Urinary bladder (tissue), 4 donors: ENCODE results near the gene BIRC6. TPM values are rescaled to one million over a fixed set of nuclear protein-coding genes. Genes with fewer than 3 reads are reported as not detected.
"Not testable (repeated sequence)": the region's sequence is repeated elsewhere in the genome, so short reads cannot be mapped to it uniquely, and the experiment has no call there.

Source experiments
- DNase-seq: peaks from one replicate; pipeline ENCODE4 v3.0.0-alpha.2; 2015; ENCODE audit errors: extremely low spot score
- H3K27ac ChIP-seq: one replicate; pipeline ENCODE4 v1.5.1; 2013; ENCODE audit warnings: low read depth, mild to moderate bottlenecking, moderate library complexity
- H3K36me3 ChIP-seq: one replicate; pipeline ENCODE4 v1.6.1; 2013; ENCODE audit warnings: mild to moderate bottlenecking, moderate library complexity; ENCODE audit not compliant: insufficient read depth
- H3K4me1 ChIP-seq: one replicate; pipeline ENCODE4 v1.6.1; 2013; ENCODE audit warnings: mild to moderate bottlenecking, moderate library complexity; ENCODE audit not compliant: insufficient read depth
- H3K4me3 ChIP-seq: one replicate; pipeline ENCODE4 v1.5.1; 2013; ENCODE audit warnings: low read depth, low read length
- WGBS: extraction: QIAGEN DNeasy Blood & Tissue Kit; methylation state at CpG from one replicate; pipeline ENCODE4 v1.1.7; 2013; 5-methylcytosine and 5-hydroxymethylcytosine counted together
- polyA plus RNA-seq: library from polyadenylated mRNA; stranded (reverse); fragments of 200-250 nt; gene quantifications from one replicate; pipeline ENCODE4 v1.2.3, GENCODE V29; 2013
- total RNA-seq: library from RNA; depleted of rRNA; stranded (reverse); fragments of >200 nt; gene quantifications from one replicate; pipeline ENCODE4 v1.2.3, GENCODE V29; 2014
- donor health status: healthy with polysubstance abuse.
- donor health status: healthy.

Gene BIRC6
- total and polyA plus RNA-seq, 2 donors, result 26.7 to 318 TPM

GRCh38 chr2:32430804-32431203 is 74.0 kb downstream of the BIRC6 start:
- Histone ChIP-seq H3K4me1 (no peaks in the 10 kb centered on the region), H3K36me3 (peaks cover 3% of the 10 kb centered on the region), H3K4me3 (no peak overlapping the region), H3K27ac (no peak overlapping the region)
- no peak for DNase-seq
- 98% methylated on average over 5 of the region's 5 CpGs for WGBS

GRCh38 chr2:32436150-32436549 is 79.3 kb downstream of the BIRC6 start:
- WGBS, result 79% methylated on average over 6 of the region's 6 CpGs
- Histone ChIP-seq H3K36me3 (peaks cover 4% of the 10 kb centered on the region), H3K4me1 (no peaks in the 10 kb centered on the region)

GRCh38 chr2:32442020-32442467 is 85.2 kb downstream of the BIRC6 start:
- H3K27ac ChIP-seq, result no peak overlapping the region
- no peak for DNase-seq
- WGBS, result 95% methylated on average over 7 of the region's 7 CpGs
- H3K36me3 ChIP-seq, result peaks cover 7% of the 10 kb centered on the region
- H3K4me1 ChIP-seq, result no peaks in the 10 kb centered on the region
- H3K4me3 ChIP-seq, result no peak overlapping the region

More at GRCh38 chr2:32436150-32436549, 79.3 kb downstream of the BIRC6 start:
- no peak overlapping the region for H3K27ac ChIP-seq
- no peak for DNase-seq
- H3K4me3 ChIP-seq, result no peak overlapping the region

GRCh38 chr2:32446369-32446768 is 89.5 kb downstream of the BIRC6 start:
- Histone ChIP-seq H3K4me3 (no peak overlapping the region), H3K27ac (no peak overlapping the region), H3K4me1 (no peaks in the 10 kb centered on the region), H3K36me3 (peaks cover 6% of the 10 kb centered on the region)
- 96% methylated on average over 6 of the region's 6 CpGs for WGBS
- DNase-seq, result no peak

GRCh38 chr2:32450851-32451250 is 94.0 kb downstream of the BIRC6 start:
- H3K4me1 ChIP-seq, result no peaks in the 10 kb centered on the region
- DNase-seq, result no peak
- no peak overlapping the region for H3K27ac ChIP-seq
- no peak overlapping the region for H3K4me3 ChIP-seq
- no peaks in the 10 kb centered on the region for H3K36me3 ChIP-seq

GRCh38 chr2:32452338-32453064 is 95.7 kb downstream of the BIRC6 start:
- DNase-seq, result no peak
- no peaks in the 10 kb centered on the region for H3K36me3 ChIP-seq
- H3K4me3 ChIP-seq, result no peak overlapping the region
- WGBS, result 95% methylated on average over 2 of the region's 2 CpGs
- no peaks in the 10 kb centered on the region for H3K4me1 ChIP-seq
- H3K27ac ChIP-seq, result no peak overlapping the region

GRCh38 chr2:32453242-32454062 is 96.6 kb downstream of the BIRC6 start:
- Histone ChIP-seq H3K4me3 (no peak overlapping the region), H3K27ac (no peak overlapping the region), H3K4me1 (no peaks in the 10 kb centered on the region), H3K36me3 (no peaks in the 10 kb centered on the region)
- DNase-seq, result no peak
- WGBS, result 79% methylated on average over 3 of the region's 3 CpGs

GRCh38 chr2:32455816-32456215 is 99.0 kb downstream of the BIRC6 start:
- 93% methylated on average over 3 of the region's 3 CpGs for WGBS
- Histone ChIP-seq H3K36me3 (no peaks in the 10 kb centered on the region), H3K4me3 (no peak overlapping the region), H3K27ac (no peak overlapping the region), H3K4me1 (no peaks in the 10 kb centered on the region)
- no peak for DNase-seq

GRCh38 chr2:32456808-32457207 is 100.0 kb downstream of the BIRC6 start:
- no peak overlapping the region for H3K4me3 ChIP-seq
- no peak overlapping the region for H3K27ac ChIP-seq
- H3K36me3 ChIP-seq, result no peaks in the 10 kb centered on the region
- WGBS, result 94% methylated on average over 4 of the region's 4 CpGs
- no peak for DNase-seq
- no peaks in the 10 kb centered on the region for H3K4me1 ChIP-seq

GRCh38 chr2:32457814-32458213 is 101.0 kb downstream of the BIRC6 start:
- no peak for DNase-seq
- no peaks in the 10 kb centered on the region for H3K36me3 ChIP-seq
- WGBS, result 99% methylated on average over 1 of the region's 1 CpG
- H3K27ac ChIP-seq, result no peak overlapping the region
- no peaks in the 10 kb centered on the region for H3K4me1 ChIP-seq
- H3K4me3 ChIP-seq, result no peak overlapping the region

- H3K27ac ChIP-seq, H3K4me1 ChIP-seq, DNase-seq, H3K36me3 ChIP-seq, H3K4me3 ChIP-seq: not testable (repeated sequence)
- 95% methylated on average over 2 of the region's 2 CpGs for WGBS
Measured at GRCh38 chr2:32460861-32461260, 104.0 kb downstream of the BIRC6 start.

- Histone ChIP-seq H3K4me1 (no peaks in the 10 kb centered on the region), H3K4me3 (no peak overlapping the region), H3K36me3 (peaks cover 4% of the 10 kb centered on the region), H3K27ac (no peak overlapping the region)
- no peak for DNase-seq
- WGBS, result 94% methylated on average over 4 of the region's 4 CpGs
Measured at GRCh38 chr2:32463110-32463509, 106.3 kb downstream of the BIRC6 start.

GRCh38 chr2:32464431-32464830 is 107.6 kb downstream of the BIRC6 start:
- Histone ChIP-seq H3K4me3 (no peak overlapping the region), H3K4me1 (no peaks in the 10 kb centered on the region), H3K36me3 (peaks cover 7% of the 10 kb centered on the region), H3K27ac (no peak overlapping the region)
- 93% methylated on average over 2 of the region's 2 CpGs for WGBS
- DNase-seq, result no peak

GRCh38 chr2:32472605-32473004 is 115.8 kb downstream of the BIRC6 start:
- no peak overlapping the region for H3K27ac ChIP-seq
- H3K4me3 ChIP-seq, result no peak overlapping the region
- H3K36me3 ChIP-seq, result peaks cover 7% of the 10 kb centered on the region
- no peak for DNase-seq
- WGBS, result 60% methylated on average over 3 of the region's 3 CpGs
- H3K4me1 ChIP-seq, result no peaks in the 10 kb centered on the region
